ENCODE measurements around the gene ATP5F1B. TPM values are rescaled to one million over a fixed set of nuclear protein-coding genes. Genes with fewer than 3 reads are reported as not detected.

Gene ATP5F1B
- total RNA-seq (ENCODE audit: low replicate concordance): 558 and 609 TPM in 2 replicates

DNA sequence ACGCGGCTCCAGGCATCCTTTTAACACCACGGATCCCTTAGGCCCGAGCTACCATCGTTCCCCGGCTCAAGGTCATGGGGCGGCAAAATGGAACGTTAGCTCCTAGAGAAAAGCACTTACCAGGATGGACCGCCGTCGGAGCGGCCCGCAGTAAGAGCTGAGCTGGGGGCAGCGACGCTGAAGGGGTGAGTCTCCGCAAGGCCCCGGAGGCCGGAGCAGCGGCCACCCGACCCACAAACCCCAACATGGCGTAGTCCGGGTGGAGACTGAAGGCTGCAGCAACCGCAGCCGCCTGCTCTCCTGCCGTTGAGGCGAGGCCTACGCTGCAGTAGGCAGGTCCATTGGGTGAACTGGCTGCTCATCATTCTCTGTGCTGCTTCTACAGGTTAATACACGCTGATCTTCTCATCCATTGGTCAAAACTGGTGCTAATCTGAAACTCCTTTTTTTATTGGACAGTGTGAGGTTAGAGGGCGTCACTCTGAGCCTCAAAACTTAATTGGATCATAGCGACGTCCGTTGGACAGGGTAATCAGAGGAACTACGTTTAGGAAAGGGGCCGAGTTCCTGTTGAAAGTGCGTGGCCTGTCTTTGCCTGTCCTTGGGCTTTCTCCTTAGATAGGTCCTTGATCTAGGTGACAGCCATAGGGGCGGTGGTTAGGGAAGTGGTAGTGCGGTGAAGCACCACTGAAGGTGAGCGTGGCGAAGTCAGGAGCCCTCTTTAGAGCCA lies at the start of gene ATP5F1B:
Gene ATP5F1B, minus strand, starts transcription at position 268 of the 730 bp plus-strand sequence. Its CDS starts 21 bp downstream, at position 247.
- peak within 1 kb of the TSS; percentile 96 for H3K27ac Mint-ChIP-seq
- H3K9me3 Mint-ChIP-seq: no peaks in the 10 kb centered on the region
- H3K36me3 Mint-ChIP-seq: peaks cover 20% of the 10 kb centered on the region
- H3K4me1 Mint-ChIP-seq: peaks cover 21% of the 10 kb centered on the region
- Histone ChIP-seq H3F3A (ENCODE audit: low read depth) (peaks cover 32% of the 10 kb centered on the region), H3K36me3 (peaks cover 16% of the 10 kb centered on the region), H3K27me3 (no peaks in the 10 kb centered on the region), H3K9ac (peak within 1 kb of the TSS; percentile 96), H3K9me3 (ENCODE audit: low read depth) (no peaks in the 10 kb centered on the region), H3K4me2 (peak within 1 kb of the TSS; percentile 98), H3K4me1 (peaks cover 14% of the 10 kb centered on the region), H4K20me1 (ENCODE audit: low read depth) (peaks cover 34% of the 10 kb centered on the region), H3K4me3 (peak within 1 kb of the TSS; percentile 99), H3K79me2 (ENCODE audit: low read depth) (peaks cover 47% of the 10 kb centered on the region), H2AFZ (replicated peaks) (peak within 1 kb of the TSS; percentile 64), H3K27ac (no peak within 1 kb of the TSS)
- DNase-seq (ENCODE audit: low spot score): peak; percentile 97
- peaks cover 2% of the 10 kb centered on the region for H3K27me3 Mint-ChIP-seq (ENCODE audit: insufficient read depth, low read depth)
- no peak for TF ChIP-seq EZH2phosphoT487 (IDR thresholded peaks at IDR 0.05)
- peak within 1 kb of the TSS; percentile 100 for H3K4me3 Mint-ChIP-seq

DNA sequence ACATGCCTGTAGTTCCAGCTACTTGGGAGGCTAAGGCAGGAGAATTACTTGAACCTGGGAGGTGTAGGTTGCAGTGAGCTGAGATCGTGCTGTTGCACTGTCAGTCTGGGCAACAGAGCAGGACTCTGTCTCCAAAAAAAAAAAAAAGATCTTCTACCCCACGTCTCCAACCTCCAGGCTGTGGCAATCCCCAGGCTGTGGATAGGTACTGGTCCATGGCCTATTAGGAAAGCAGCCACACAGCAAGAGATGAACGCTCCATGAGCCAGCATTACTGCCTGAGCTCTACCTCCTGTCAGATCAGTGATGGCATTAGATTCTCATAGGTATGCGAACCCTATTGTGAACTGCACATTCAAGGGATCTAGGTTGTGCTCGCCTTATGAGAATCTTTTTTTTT lies 48.4 kb upstream of the ATP5F1B start:
- H3K36me3 Mint-ChIP-seq: no peaks in the 10 kb centered on the region
- H3K9me3 ChIP-seq (ENCODE audit: low read depth): no peaks in the 10 kb centered on the region
- no peaks in the 10 kb centered on the region for H3K27me3 Mint-ChIP-seq (ENCODE audit: insufficient read depth, low read depth)
- H3K9me3 Mint-ChIP-seq: no peaks in the 10 kb centered on the region
- H2AFZ ChIP-seq (replicated peaks): no peak overlapping the region
- H3K79me2 ChIP-seq (ENCODE audit: low read depth): no peaks in the 10 kb centered on the region
- no peak overlapping the region for H3K9ac ChIP-seq
- H3K4me3 ChIP-seq: no peak overlapping the region
- no peak overlapping the region for H3K27ac Mint-ChIP-seq
- TF ChIP-seq EZH2phosphoT487 (IDR thresholded peaks at IDR 0.05): no peak
- no peak overlapping the region for H3K4me3 Mint-ChIP-seq
- H3K4me2 ChIP-seq: no peak overlapping the region
- no peaks in the 10 kb centered on the region for H4K20me1 ChIP-seq (ENCODE audit: low read depth)
- no peaks in the 10 kb centered on the region for H3K27me3 ChIP-seq
- DNase-seq (ENCODE audit: low spot score): no peak
- peaks cover 13% of the 10 kb centered on the region for H3K4me1 Mint-ChIP-seq
- H3F3A ChIP-seq (ENCODE audit: low read depth): peaks cover 10% of the 10 kb centered on the region
- no peaks in the 10 kb centered on the region for H3K36me3 ChIP-seq
- H3K27ac ChIP-seq: no peak overlapping the region
- H3K4me1 ChIP-seq: no peaks in the 10 kb centered on the region

DNA sequence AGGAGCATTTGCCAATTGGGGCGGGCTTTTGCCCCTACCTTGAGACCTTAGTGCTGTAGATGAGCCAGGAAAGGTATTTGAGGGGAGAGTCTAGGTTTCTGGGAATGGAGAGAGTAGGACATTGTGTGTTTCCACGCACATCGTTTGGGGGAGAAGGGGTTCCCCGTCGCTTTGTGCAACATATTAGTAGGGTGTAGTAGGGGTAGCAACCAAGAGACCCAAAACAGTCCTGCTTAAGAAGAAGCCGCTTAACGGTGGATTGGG lies 43.0 kb upstream of the ATP5F1B start:
- no peak for DNase-seq (ENCODE audit: low spot score)
- Histone ChIP-seq H3K27me3 (no peaks in the 10 kb centered on the region), H3K4me3 (peak overlapping the region; percentile 95), H3K79me2 (ENCODE audit: low read depth) (peaks cover 41% of the 10 kb centered on the region), H3K4me2 (peak overlapping the region; percentile 69), H3K27ac (peak overlapping the region; percentile 89), H2AFZ (replicated peaks) (no peak overlapping the region), H3K4me1 (peaks cover 8% of the 10 kb centered on the region), H4K20me1 (ENCODE audit: low read depth) (peaks cover 37% of the 10 kb centered on the region), H3K9me3 (ENCODE audit: low read depth) (no peaks in the 10 kb centered on the region), H3K9ac (no peak overlapping the region), H3K36me3 (peaks cover 13% of the 10 kb centered on the region), H3F3A (ENCODE audit: low read depth) (peaks cover 36% of the 10 kb centered on the region)
- Mint-ChIP-seq H3K27ac (peak overlapping the region; percentile 100), H3K4me3 (peak overlapping the region; percentile 100), H3K9me3 (peaks cover 3% of the 10 kb centered on the region), H3K4me1 (peaks cover 31% of the 10 kb centered on the region), H3K36me3 (peaks cover 18% of the 10 kb centered on the region), H3K27me3 (ENCODE audit: insufficient read depth, low read depth) (peaks cover 5% of the 10 kb centered on the region)
- TF ChIP-seq EZH2 (IDR thresholded peaks at IDR 0.05): no peak
- TF ChIP-seq EZH2phosphoT487 (IDR thresholded peaks at IDR 0.05): no peak
- TF ChIP-seq, protein P1, sequence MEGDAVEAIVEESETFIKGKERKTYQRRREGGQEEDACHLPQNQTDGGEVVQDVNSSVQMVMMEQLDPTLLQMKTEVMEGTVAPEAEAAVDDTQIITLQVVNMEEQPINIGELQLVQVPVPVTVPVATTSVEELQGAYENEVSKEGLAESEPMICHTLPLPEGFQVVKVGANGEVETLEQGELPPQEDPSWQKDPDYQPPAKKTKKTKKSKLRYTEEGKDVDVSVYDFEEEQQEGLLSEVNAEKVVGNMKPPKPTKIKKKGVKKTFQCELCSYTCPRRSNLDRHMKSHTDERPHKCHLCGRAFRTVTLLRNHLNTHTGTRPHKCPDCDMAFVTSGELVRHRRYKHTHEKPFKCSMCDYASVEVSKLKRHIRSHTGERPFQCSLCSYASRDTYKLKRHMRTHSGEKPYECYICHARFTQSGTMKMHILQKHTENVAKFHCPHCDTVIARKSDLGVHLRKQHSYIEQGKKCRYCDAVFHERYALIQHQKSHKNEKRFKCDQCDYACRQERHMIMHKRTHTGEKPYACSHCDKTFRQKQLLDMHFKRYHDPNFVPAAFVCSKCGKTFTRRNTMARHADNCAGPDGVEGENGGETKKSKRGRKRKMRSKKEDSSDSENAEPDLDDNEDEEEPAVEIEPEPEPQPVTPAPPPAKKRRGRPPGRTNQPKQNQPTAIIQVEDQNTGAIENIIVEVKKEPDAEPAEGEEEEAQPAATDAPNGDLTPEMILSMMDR (IDR thresholded peaks at IDR 0.05): no peak

DNA sequence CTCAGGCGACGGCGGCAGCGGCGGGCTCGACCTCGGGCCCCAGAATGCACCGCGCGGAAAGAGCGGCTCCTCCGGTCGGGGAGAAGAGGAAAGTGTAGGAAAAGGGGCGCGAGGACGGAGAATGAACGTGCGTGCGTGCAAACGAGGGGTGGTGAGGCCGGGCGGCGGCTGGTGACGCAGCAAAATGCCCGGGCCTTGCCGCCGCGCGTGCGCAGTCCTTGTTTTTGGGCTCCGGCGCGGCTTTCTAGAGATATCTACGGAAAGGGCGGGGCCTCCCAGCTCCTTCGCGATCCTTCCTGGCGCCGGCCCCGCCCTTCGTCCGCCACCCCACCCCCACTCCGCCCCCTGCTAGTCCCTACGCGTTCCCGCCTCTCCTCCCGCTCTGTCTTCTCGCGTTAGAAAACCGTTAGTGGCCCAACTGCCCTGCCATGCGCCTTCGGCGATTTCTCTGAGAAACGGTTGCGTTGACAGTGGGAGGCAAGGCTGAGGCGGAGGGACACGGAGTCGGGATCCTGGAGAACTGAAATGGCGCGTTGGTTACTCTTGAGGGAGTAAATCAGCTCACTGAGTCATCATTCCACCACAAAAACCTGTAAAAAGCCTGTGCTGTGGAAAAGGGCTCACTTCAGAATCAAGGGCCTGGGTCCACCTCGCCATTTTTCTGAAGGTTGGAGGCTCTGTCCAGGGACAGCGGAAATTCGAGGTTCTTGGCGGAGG lies 42.5 kb upstream of the ATP5F1B start, which contains the start of gene PTGES3:
Gene PTGES3, minus strand, starts transcription at position 156 of the 717 bp plus-strand sequence. CDS start 285 bp downstream, outside the sequence.
- H3K4me3 Mint-ChIP-seq: peak within 1 kb of the TSS; percentile 100
- TF ChIP-seq EZH2phosphoT487 (IDR thresholded peaks at IDR 0.05): no peak
- TF ChIP-seq, protein P1 (IDR thresholded peaks at IDR 0.05): no peak
- no peak for TF ChIP-seq EZH2 (IDR thresholded peaks at IDR 0.05)
- peak within 1 kb of the TSS; percentile 95 for H3K4me3 ChIP-seq
- no peaks in the 10 kb centered on the region for H3K9me3 ChIP-seq (ENCODE audit: low read depth)
- H3K4me1 ChIP-seq: peaks cover 8% of the 10 kb centered on the region
- peak within 1 kb of the TSS; percentile 99 for H3K27ac ChIP-seq
- H4K20me1 ChIP-seq (ENCODE audit: low read depth): peaks cover 37% of the 10 kb centered on the region
- H2AFZ ChIP-seq (replicated peaks): no peak within 1 kb of the TSS
- H3K27me3 ChIP-seq: no peaks in the 10 kb centered on the region
- peak within 1 kb of the TSS; percentile 100 for H3K27ac Mint-ChIP-seq
- H3K4me1 Mint-ChIP-seq: peaks cover 31% of the 10 kb centered on the region
- peak; percentile 99 for DNase-seq (ENCODE audit: low spot score)
- peaks cover 5% of the 10 kb centered on the region for H3K27me3 Mint-ChIP-seq (ENCODE audit: insufficient read depth, low read depth)
- peak within 1 kb of the TSS; percentile 95 for H3K4me2 ChIP-seq
- H3F3A ChIP-seq (ENCODE audit: low read depth): peaks cover 36% of the 10 kb centered on the region
- H3K9ac ChIP-seq: peak within 1 kb of the TSS; percentile 87
- H3K36me3 Mint-ChIP-seq: peaks cover 19% of the 10 kb centered on the region
- H3K36me3 ChIP-seq: peaks cover 13% of the 10 kb centered on the region
- peaks cover 3% of the 10 kb centered on the region for H3K9me3 Mint-ChIP-seq
- peaks cover 46% of the 10 kb centered on the region for H3K79me2 ChIP-seq (ENCODE audit: low read depth)
